ENCODE results near the gene OPRM1. TPM values are rescaled to one million over a fixed set of nuclear protein-coding genes. Genes with fewer than 3 reads are reported as not detected.

Gene OPRM1
- total and polyA plus RNA-seq, 2 of the 8 experiments (the other 6 are each of a cell fraction or from before 2014, with no cell fraction given), result not detected

DNA sequence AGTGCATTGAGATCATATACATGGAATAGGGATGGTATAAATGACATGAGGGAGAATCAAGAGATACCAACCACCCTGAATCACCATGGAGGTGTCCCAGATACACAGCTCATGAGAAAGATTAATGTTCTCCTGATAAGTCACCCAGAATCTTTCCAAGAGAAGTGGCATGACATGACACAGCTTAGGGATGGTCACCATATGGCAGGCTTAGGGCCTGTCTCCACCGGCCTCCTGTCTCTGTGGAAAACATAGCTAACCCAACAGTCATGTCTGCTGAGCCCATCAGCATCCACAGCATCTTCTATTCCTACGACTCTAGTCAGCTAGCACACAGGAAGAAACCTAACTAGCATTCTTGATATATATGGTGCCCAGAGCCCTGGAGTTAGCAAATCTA, 184.3 kb downstream of the OPRM1 start:
- Histone ChIP-seq H3K18ac (ENCODE audit: extremely low read depth, low read length) (no peak overlapping the region), H4K8ac (ENCODE audit: extremely low read depth, insufficient read depth, low read length) (no peak overlapping the region), H3K79me1 (ENCODE audit: low read depth, low read length) (no peaks in the 10 kb centered on the region), H2AK5ac (ENCODE audit: low read depth, low read length) (no peak overlapping the region), H3K4me1 (replicated peaks in 1 of 4; ENCODE audit: control insufficient read depth in 3 of 4, insufficient read depth in 4 of 4, low read length in 3 of 4) (peaks cover 0 to 5% (median 3%) of the 10 kb centered on the region in 4 experiments; a peak in 2 of 7 replicates), H3K36me3 (ENCODE audit: control insufficient read depth in 2 of 4, insufficient read depth in 4 of 4, low read length in 3 of 4) (no peaks in the 10 kb centered on the region), H3K9ac (replicated peaks in 1 of 4; ENCODE audit: extremely low read depth in 1 of 4, low read depth in 3 of 4, low read length in 3 of 4) (no peak overlapping the region), H3K27ac (ENCODE audit: low read depth, low read length) (no peak overlapping the region), H3K4me3 (ENCODE audit: extremely low read depth in 1 of 4, insufficient read depth in 2 of 4, low read depth in 3 of 4, low read length in 4 of 4) (no peak overlapping the region), H2BK15ac (ENCODE audit: low read length) (no peak overlapping the region), H3K79me2 (ENCODE audit: control insufficient read depth in 1 of 2, insufficient read depth in 2 of 2, low read length in 2 of 2) (no peaks in the 10 kb centered on the region), H4K91ac (replicated peaks; ENCODE audit: insufficient read length, low read length) (no peak overlapping the region), H4K5ac (ENCODE audit: insufficient read length, low read depth, low read length) (no peak overlapping the region), H2AFZ (ENCODE audit: low read length) (no peak overlapping the region), H2BK12ac (ENCODE audit: low read depth, low read length) (no peak overlapping the region), H2BK5ac (ENCODE audit: low read depth, low read length) (no peak overlapping the region), H4K20me1 (replicated peaks in 1 of 2; ENCODE audit: control insufficient read depth in 1 of 2, insufficient read depth in 2 of 2, low read length in 2 of 2) (no peaks in the 10 kb centered on the region), H3K27me3 (replicated peaks in 1 of 4; ENCODE audit: control insufficient read depth in 3 of 4, extremely low read depth in 1 of 4, insufficient read depth in 3 of 4, low read length in 3 of 4) (no peaks in the 10 kb centered on the region), H2BK120ac (replicated peaks; ENCODE audit: low read depth, low read length) (no peak overlapping the region), H3K4me2 (ENCODE audit: insufficient read depth in 1 of 2, low read depth in 2 of 2, low read length in 2 of 2) (no peak overlapping the region), H3K14ac (ENCODE audit: insufficient read length) (no peak overlapping the region), H3K4ac (replicated peaks; ENCODE audit: insufficient read length, low read depth, low read length) (no peak overlapping the region), H3K23me2 (ENCODE audit: low read depth, low read length) (no peaks in the 10 kb centered on the region), H2BK20ac (ENCODE audit: low read length) (no peak overlapping the region), H3K56ac (replicated peaks; ENCODE audit: insufficient read length, low read depth, low read length) (no peak overlapping the region), H3K23ac (ENCODE audit: insufficient read length) (no peak overlapping the region), H3K9me3 (ENCODE audit: insufficient read depth in 2 of 2, low read depth in 1 of 2, low read length in 1 of 2) (no peaks in the 10 kb centered on the region)
- WGBS, 2 experiments (ENCODE audit: extremely low coverage in 1 of 2, insufficient coverage in 1 of 2, insufficient read length in 1 of 2, insufficient replicate concordance in 2 of 2, low coverage in 1 of 2, low lambda C conversion rate in 2 of 2, missing lambda C conversion rate in 1 of 2), result 91% methylated on average over 2 of the region's 2 CpGs; no CpG with 5 or more reads in 1 of the 2 experiments
- POLR2A ChIA-PET (ENCODE audit: partially characterized antibody), result interaction anchor here (1.0 kb wide), 1 partner anchor 139 kb away, joined by 3 read pairs; no protein-coding TSS in a partner anchor
- CTCF ChIA-PET (ENCODE audit: partially characterized antibody), result interaction anchor here (0.5 to 1.5 kb wide), 4 partner anchors 10 to 148 kb away, joined by 3 to 4 read pairs (median 4); no protein-coding TSS in a partner anchor
- FAIRE-seq (no peak), DNase-seq (ENCODE audit: low read depth in 1 of 2, low spot score in 2 of 2) (no peak)
- TF ChIP-seq JUN (IDR thresholded peaks at IDR 0.05; ENCODE audit: low read depth, low read length), result no peak

Measured in H1 (cell line).